ENCODE data around the gene GDPD5. TPM values are rescaled to one million over a fixed set of nuclear protein-coding genes. Genes with fewer than 3 reads are reported as not detected.

GDPD5 gene
- total RNA-seq, 6 donors from 2014 or later = 5.7 to 34.6 (median 14.0) TPM

- Histone ChIP-seq H3K27me3 (no peaks in the 10 kb centered on the region), H3K4me1 (peaks cover 21 to 50% (median 31%) of the 10 kb centered on the region in 4 donors), H3K9me3 (no peaks in the 10 kb centered on the region), H3K4me3 (peak overlapping the region; percentile 71 to 79 (median 72)), H3K27ac (peak overlapping the region; percentile 90 to 97 (median 94)), H3K36me3 (peaks cover 30 to 48% (median 40%) of the 10 kb centered on the region in 4 donors)
- peak in 1 of 2 donors; percentile 20 for ATAC-seq (ENCODE audit: low FRiP score in 2 of 2)
- TF ChIP-seq POLR2AphosphoS5 (IDR thresholded peaks at IDR 0.05) = no peak
- no peak for TF ChIP-seq CTCF (IDR thresholded peaks at IDR 0.05)
- TF ChIP-seq EP300 (IDR thresholded peaks at IDR 0.05) = no peak
- TF ChIP-seq POLR2A (IDR thresholded peaks at IDR 0.05) = no peak
- 15 to 16% methylated on average over 11 of the region's 11 CpGs for WGBS, 2 donors
- DNase-seq = no peak
Observed at GRCh38 chr11:75400146-75400865, 125.4 kb downstream of the GDPD5 start.

- TF ChIP-seq EP300 (IDR thresholded peaks at IDR 0.05) (peak in 1 of 4 donors; percentile 37), CTCF (IDR thresholded peaks at IDR 0.05) (peak in 4 of 6 experiments; percentile 21 to 46 (median 35)), POLR2AphosphoS5 (IDR thresholded peaks at IDR 0.05) (peak; percentile 99), POLR2A (IDR thresholded peaks at IDR 0.05) (peak; percentile 70 to 94 (median 83))
- 0 to 1% methylated on average over 21 to 55 of the region's 55 CpGs for WGBS, 2 donors
- peak; percentile 94 for DNase-seq
- Histone ChIP-seq H3K36me3 (peaks cover 22 to 40% (median 32%) of the 10 kb centered on the region in 4 donors), H3K4me1 (peaks cover 21 to 50% (median 31%) of the 10 kb centered on the region in 4 donors), H3K4me3 (peak within 1 kb of the TSS; percentile 71 to 79 (median 72)), H3K9me3 (no peaks in the 10 kb centered on the region), H3K27ac (peak within 1 kb of the TSS; percentile 90 to 97 (median 94)), H3K27me3 (no peaks in the 10 kb centered on the region)
- ATAC-seq (ENCODE audit: low FRiP score in 2 of 2) = peak; percentile 95 to 98
Observed at GRCh38 chr11:75399344-75400145, 126.2 kb downstream of the GDPD5 start, which contains the start of gene RPS3. RPS3 (plus strand) TSS chr11:75399518; CDS start chr11:75399548, 30 bp downstream.

GRCh38 chr11:75398906-75399305 lies 126.8 kb downstream of the GDPD5 start:
- TF ChIP-seq POLR2AphosphoS5 (IDR thresholded peaks at IDR 0.05) (no peak), EP300 (IDR thresholded peaks at IDR 0.05) (no peak), POLR2A (IDR thresholded peaks at IDR 0.05) (no peak)
- 76 to 80% methylated on average over 8 of the region's 8 CpGs for WGBS, 2 donors
- Histone ChIP-seq H3K36me3 (peaks cover 16 to 34% (median 26%) of the 10 kb centered on the region in 4 donors), H3K9me3 (no peaks in the 10 kb centered on the region), H3K4me3 (peak overlapping the region in 2 of 4 donors; percentile 71 to 72), H3K27ac (peak overlapping the region in 1 of 4 donors; percentile 97), H3K27me3 (no peaks in the 10 kb centered on the region), H3K4me1 (peaks cover 21 to 45% (median 31%) of the 10 kb centered on the region in 4 donors)
- no peak for DNase-seq
- no peak for ATAC-seq (ENCODE audit: low FRiP score in 2 of 2)

- no peak for ATAC-seq (ENCODE audit: low FRiP score in 2 of 2)
Observed at GRCh38 chr11:75394085-75394840, 131.5 kb downstream of the GDPD5 start.

More at GRCh38 chr11:75394085-75394840, 131.5 kb downstream of the GDPD5 start:
- peaks cover 0 to 5% (median 0%) of the 10 kb centered on the region in 4 donors for H3K4me1 ChIP-seq
- TF ChIP-seq CTCF (IDR thresholded peaks at IDR 0.05) (no peak), EP300 (IDR thresholded peaks at IDR 0.05) (no peak), POLR2A (IDR thresholded peaks at IDR 0.05) (no peak), POLR2AphosphoS5 (IDR thresholded peaks at IDR 0.05) (no peak)
- no peaks in the 10 kb centered on the region for H3K9me3 ChIP-seq
- no peaks in the 10 kb centered on the region for H3K36me3 ChIP-seq
- no peak for DNase-seq
- H3K27me3 ChIP-seq = no peaks in the 10 kb centered on the region
- 78 to 83% methylated on average over 8 of the region's 8 CpGs for WGBS, 2 donors
- H3K27ac ChIP-seq = no peak overlapping the region
- H3K4me3 ChIP-seq = no peak overlapping the region
